Measurements from ENCODE around the gene LLCFC1.
"Not testable (repeated sequence)": the region's sequence is repeated elsewhere in the genome, so short reads cannot be mapped to it uniquely, and the experiment has no call there.

The LLCFC1 gene

GRCh38 chr7:142943706-142944268 lies 4.5 kb downstream of the LLCFC1 start:
- no peak for DNase-seq (ENCODE audit: low read depth)

- no peak for DNase-seq (ENCODE audit: low read depth)
Observed at GRCh38 chr7:142945001-142945400, 5.7 kb downstream of the LLCFC1 start.

- DNase-seq (ENCODE audit: low read depth), result no peak
Observed at GRCh38 chr7:142948603-142949002, 9.3 kb downstream of the LLCFC1 start.

GRCh38 chr7:142950235-142950634 lies 11.0 kb downstream of the LLCFC1 start:
- no peak for DNase-seq (ENCODE audit: low read depth)

GRCh38 chr7:142954680-142955268 lies 15.5 kb downstream of the LLCFC1 start:
- DNase-seq (ENCODE audit: low read depth), result no peak

- DNase-seq (ENCODE audit: low read depth), result no peak
Observed at GRCh38 chr7:142956951-142957623, 17.8 kb downstream of the LLCFC1 start.

GRCh38 chr7:142957723-142958122 lies 18.4 kb downstream of the LLCFC1 start:
- DNase-seq (ENCODE audit: low read depth), result no peak

GRCh38 chr7:142959202-142959601 lies 19.9 kb downstream of the LLCFC1 start:
- no peak for DNase-seq (ENCODE audit: low read depth)

- no peak for DNase-seq (ENCODE audit: low read depth)
Observed at GRCh38 chr7:142960955-142961512, 21.8 kb downstream of the LLCFC1 start.

GRCh38 chr7:142961595-142961972 lies 22.3 kb downstream of the LLCFC1 start:
- no peak for DNase-seq (ENCODE audit: low read depth)

GRCh38 chr7:142961973-142962926 lies 23.0 kb downstream of the LLCFC1 start, which contains the start of gene KEL:
TSS of gene KEL (minus strand) at chr7:142962363. CDS start at chr7:142962206, 157 bp downstream.
- DNase-seq (ENCODE audit: low read depth), result no peak

GRCh38 chr7:142962991-142963390 lies 23.7 kb downstream of the LLCFC1 start:
- DNase-seq (ENCODE audit: low read depth), result no peak

GRCh38 chr7:142963993-142964392 lies 24.7 kb downstream of the LLCFC1 start:
- DNase-seq (ENCODE audit: low read depth), result no peak

- no peak for DNase-seq (ENCODE audit: low read depth)
Observed at GRCh38 chr7:142964502-142965246, 25.4 kb downstream of the LLCFC1 start.

- DNase-seq (ENCODE audit: low read depth), result no peak
Observed at GRCh38 chr7:142968229-142968628, 28.9 kb downstream of the LLCFC1 start.

- DNase-seq (ENCODE audit: low read depth), result no peak
Observed at GRCh38 chr7:142969183-142969582, 29.9 kb downstream of the LLCFC1 start.

- DNase-seq (ENCODE audit: low read depth), result no peak
Observed at GRCh38 chr7:142974626-142975025, 35.3 kb downstream of the LLCFC1 start.

GRCh38 chr7:142978402-142978801 lies 39.1 kb downstream of the LLCFC1 start:
- DNase-seq (ENCODE audit: low read depth), result not testable (repeated sequence)

- DNase-seq (ENCODE audit: low read depth), result no peak
Observed at GRCh38 chr7:142983825-142984224, 44.5 kb downstream of the LLCFC1 start.

- no peak for DNase-seq (ENCODE audit: low read depth)
Observed at GRCh38 chr7:142984297-142984696, 45.0 kb downstream of the LLCFC1 start.
